NCI-H446 treated with DMSO at 0.1 percent for 48 hours (cell line): ENCODE data around the gene HIPK3.
"Not testable (repeated sequence)": the region's sequence is repeated elsewhere in the genome, so short reads cannot be mapped to it uniquely, and the experiment has no call there.

Experiments used
- DNase-seq: peaks from one replicate; lab custom pipeline; 2025; lab: John Stamatoyannopoulos, UW

HIPK3 gene

GRCh38 chr11:33303541-33303940 lies 46.4 kb downstream of the HIPK3 start:
- no peak for DNase-seq

- DNase-seq: not testable (repeated sequence)
Measured at GRCh38 chr11:33306821-33307220, 49.6 kb downstream of the HIPK3 start.

- peak; percentile 46 for DNase-seq
Measured at GRCh38 chr11:33307984-33308383, 50.8 kb downstream of the HIPK3 start.

GRCh38 chr11:33309118-33309517 lies 51.9 kb downstream of the HIPK3 start:
- DNase-seq: no peak

- no peak for DNase-seq
Measured at GRCh38 chr11:33310720-33311500, 53.7 kb downstream of the HIPK3 start.

GRCh38 chr11:33311680-33312079 lies 54.5 kb downstream of the HIPK3 start:
- DNase-seq: no peak

- DNase-seq: no peak
Measured at GRCh38 chr11:33315822-33316221, 58.6 kb downstream of the HIPK3 start.

- no peak for DNase-seq
Measured at GRCh38 chr11:33317662-33318061, 60.5 kb downstream of the HIPK3 start.

- no peak for DNase-seq
Measured at GRCh38 chr11:33320016-33320813, 63.0 kb downstream of the HIPK3 start.

- DNase-seq: no peak
Measured at GRCh38 chr11:33320814-33321330, 63.7 kb downstream of the HIPK3 start.

GRCh38 chr11:33321422-33321821 lies 64.2 kb downstream of the HIPK3 start:
- DNase-seq: no peak

- DNase-seq: no peak
Measured at GRCh38 chr11:33323421-33323820, 66.2 kb downstream of the HIPK3 start.

- no peak for DNase-seq
Measured at GRCh38 chr11:33324302-33324985, 67.3 kb downstream of the HIPK3 start.

GRCh38 chr11:33325451-33325850 lies 68.3 kb downstream of the HIPK3 start:
- no peak for DNase-seq

GRCh38 chr11:33329705-33330329 lies 72.6 kb downstream of the HIPK3 start:
- peak; percentile 59 for DNase-seq

- DNase-seq: no peak
Measured at GRCh38 chr11:33333816-33334215, 76.6 kb downstream of the HIPK3 start.

- DNase-seq: no peak
Measured at GRCh38 chr11:33334627-33335026, 77.4 kb downstream of the HIPK3 start.

- no peak for DNase-seq
Measured at GRCh38 chr11:33339247-33339646, 82.1 kb downstream of the HIPK3 start.

GRCh38 chr11:33344611-33345010 lies 87.4 kb downstream of the HIPK3 start:
- DNase-seq: no peak

- DNase-seq: no peak
Measured at GRCh38 chr11:33347490-33348125, 90.4 kb downstream of the HIPK3 start.

GRCh38 chr11:33350287-33350686 lies 93.1 kb downstream of the HIPK3 start:
- DNase-seq: no peak
